GM18520 (cell line): ENCODE results near the gene KCNAB2.

Experiments
- ATAC-seq: cut with Tn5 transposase; IDR thresholded peaks from one replicate; pipeline ENCODE4 v1.9.1; 2021; ENCODE audit not compliant: unreplicated experiment

Gene KCNAB2

GRCh38 chr1:6045561-6045960 is at the start of gene KCNAB2:
TSS of gene KCNAB2 (plus strand) at chr1:6045888. CDS start at chr1:6051537, 5,649 bp downstream.
- ATAC-seq = no peak

DNA sequence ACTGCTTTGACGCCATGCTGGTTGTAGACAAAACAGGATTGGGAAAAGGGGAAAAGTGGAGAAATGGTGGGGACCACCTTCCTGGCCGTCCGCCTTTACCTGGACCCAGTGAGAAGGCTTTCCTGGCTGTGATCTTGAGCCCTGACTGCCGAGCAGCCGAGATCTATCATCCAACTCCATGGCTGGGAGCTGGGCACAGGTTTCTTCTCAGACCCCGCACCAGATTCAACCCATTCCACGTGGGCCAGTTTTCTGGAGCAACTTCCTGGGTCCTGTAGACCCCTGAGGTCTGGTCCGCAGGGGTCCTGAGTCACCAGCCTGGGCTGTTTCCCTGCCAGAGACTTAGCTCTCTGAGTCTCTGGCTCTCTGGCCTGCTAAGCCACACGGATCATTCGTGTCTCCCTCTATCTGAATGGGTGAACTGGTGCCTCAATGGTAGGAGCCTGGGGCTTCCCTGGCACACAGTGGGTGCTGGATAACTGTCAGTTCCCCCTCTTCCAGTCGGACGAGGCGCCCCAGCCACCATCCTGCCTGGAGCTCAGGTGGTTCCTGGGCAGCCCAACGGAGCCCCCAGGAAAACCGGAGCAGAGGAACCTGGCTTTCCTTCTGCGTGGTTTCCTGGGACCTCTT is 48.9 kb upstream of the KCNAB2 start:
- no peak for ATAC-seq

DNA sequence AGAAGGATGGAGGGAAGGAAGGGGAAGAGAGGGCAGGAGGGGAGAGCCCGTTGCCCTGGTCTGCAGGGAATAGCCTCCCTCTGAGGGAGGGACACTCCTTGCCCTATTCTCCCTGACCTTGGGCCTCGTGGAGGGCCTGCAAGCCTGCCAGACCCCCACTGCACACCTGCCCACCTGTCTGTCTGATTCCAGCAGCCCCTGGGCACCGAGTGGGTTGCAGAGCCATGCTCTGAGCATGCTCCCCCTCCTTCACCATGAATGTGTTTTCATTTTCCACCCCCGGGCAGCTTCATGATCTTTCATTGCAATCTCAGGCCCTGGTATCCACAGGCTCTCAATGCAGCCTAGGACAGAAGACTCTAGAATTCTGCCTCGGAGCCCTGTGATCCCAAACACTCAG is 48.4 kb upstream of the KCNAB2 start:
- ATAC-seq = no peak

DNA sequence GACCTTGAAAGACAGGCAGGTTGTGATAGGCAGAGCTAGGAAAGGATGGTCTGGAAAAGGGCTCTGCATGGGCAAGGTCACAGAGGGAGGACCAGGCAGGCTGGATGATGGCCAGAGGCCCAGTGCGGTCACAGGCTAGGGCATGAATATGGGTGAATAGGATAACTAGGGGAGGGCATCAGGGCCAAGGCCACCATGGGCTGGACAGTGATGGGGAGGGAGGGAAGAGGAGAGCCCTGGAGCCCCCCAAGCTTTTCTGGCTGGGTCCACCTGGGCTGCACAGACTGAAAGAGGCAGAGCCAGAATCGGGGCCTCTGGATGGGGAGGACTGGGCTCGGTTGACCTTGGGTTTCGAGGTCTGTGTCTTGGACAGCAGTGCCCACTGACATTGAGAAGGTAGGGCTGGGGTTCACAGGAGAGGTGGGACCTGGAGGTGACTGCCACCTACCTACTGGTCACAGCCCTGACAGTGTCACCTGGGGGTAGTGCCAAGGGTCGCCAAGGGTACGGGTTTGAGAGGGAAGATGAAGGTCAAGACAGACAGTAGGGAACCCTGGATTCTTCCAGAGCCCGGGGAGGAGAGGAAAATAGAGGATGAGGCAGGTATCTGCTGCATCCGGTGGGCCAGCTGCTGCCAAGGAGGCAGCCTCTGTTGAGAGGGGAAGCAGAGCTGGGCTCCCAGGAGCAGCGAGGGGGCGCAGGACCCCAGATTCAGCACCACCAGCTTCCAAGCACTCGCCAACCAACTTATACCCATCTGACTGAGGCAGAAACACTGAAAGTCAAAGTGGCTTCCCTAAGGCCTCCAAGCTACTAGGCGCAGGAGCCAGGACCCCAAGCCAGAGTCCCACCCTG is 47.4 kb upstream of the KCNAB2 start:
- ATAC-seq = no peak

GRCh38 chr1:5998906-5999301 is 46.8 kb upstream of the KCNAB2 start:
- no peak for ATAC-seq

- ATAC-seq = no peak
Observed at GRCh38 chr1:5999711-6000443, 45.8 kb upstream of the KCNAB2 start.

- no peak for ATAC-seq
Observed at GRCh38 chr1:6000444-6001288, 45.0 kb upstream of the KCNAB2 start.

DNA sequence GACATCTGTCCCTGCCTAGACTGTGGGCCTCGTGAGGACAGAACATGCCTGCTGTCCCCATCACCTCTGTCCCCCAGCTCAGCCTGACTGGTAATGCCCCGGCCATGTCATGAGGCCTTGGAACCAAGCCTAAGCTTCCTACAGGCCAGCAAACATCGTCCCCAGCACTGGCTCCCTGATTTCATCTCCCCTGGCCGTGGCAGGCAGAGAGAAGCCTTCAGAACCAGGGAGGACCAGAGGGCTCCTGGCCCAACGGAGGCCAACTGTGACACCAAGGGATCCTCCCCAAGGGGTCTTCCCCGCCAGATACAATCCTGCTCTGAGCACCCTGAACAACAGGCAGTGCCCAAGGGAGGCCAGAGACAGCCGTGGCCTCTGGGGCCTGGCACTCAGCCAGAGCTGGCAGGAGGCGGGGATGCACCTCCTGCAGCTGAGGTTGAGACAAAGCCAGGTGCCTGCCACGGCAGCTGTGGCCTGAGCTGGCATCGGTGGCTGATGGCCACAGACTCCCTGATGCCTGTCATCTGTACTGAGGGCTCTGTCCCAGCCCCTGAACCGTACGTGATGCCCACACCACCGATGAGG is 43.6 kb upstream of the KCNAB2 start:
- ATAC-seq = no peak

- ATAC-seq = no peak
Observed at GRCh38 chr1:6002714-6003501, 42.8 kb upstream of the KCNAB2 start.

- no peak for ATAC-seq
Observed at GRCh38 chr1:6003568-6004411, 41.9 kb upstream of the KCNAB2 start.

- ATAC-seq = no peak
Observed at GRCh38 chr1:6004412-6005123, 41.1 kb upstream of the KCNAB2 start.

- ATAC-seq = no peak
Observed at GRCh38 chr1:6005276-6005917, 40.3 kb upstream of the KCNAB2 start.

- no peak for ATAC-seq
Observed at GRCh38 chr1:6006882-6007281, 38.8 kb upstream of the KCNAB2 start.

- ATAC-seq = no peak
Observed at GRCh38 chr1:6007318-6008083, 38.2 kb upstream of the KCNAB2 start.

DNA sequence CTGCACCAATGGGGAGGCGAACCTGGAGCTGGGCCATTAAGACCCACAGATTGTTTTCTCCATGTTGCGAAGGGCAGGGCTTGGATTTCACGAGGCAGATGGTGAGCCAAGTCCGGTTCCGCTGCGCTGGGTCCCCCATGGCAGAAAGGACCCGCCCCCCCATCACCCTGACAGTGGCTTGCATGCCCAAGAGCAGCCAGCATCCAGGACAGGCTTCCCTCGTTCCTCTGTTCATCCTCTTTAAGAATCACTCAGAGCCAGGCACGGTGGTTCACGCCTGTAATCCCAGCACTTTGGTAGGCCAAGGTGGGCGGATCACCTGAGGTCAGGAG is 37.6 kb upstream of the KCNAB2 start:
- ATAC-seq = no peak

- ATAC-seq = no peak
Observed at GRCh38 chr1:6008696-6009095, 37.0 kb upstream of the KCNAB2 start.
